GM19240 (cell line): ENCODE measurements around the gene PKD2L1.
"Not testable (repeated sequence)": the region's sequence is repeated elsewhere in the genome, so short reads cannot be mapped to it uniquely, and the experiment has no call there.

Source experiments
- DNase-seq: peaks from one replicate; pipeline ENCODE4 v3.0.0; 2011; ENCODE audit warnings: low spot score; ENCODE audit not compliant: insufficient read length

Gene PKD2L1

DNA sequence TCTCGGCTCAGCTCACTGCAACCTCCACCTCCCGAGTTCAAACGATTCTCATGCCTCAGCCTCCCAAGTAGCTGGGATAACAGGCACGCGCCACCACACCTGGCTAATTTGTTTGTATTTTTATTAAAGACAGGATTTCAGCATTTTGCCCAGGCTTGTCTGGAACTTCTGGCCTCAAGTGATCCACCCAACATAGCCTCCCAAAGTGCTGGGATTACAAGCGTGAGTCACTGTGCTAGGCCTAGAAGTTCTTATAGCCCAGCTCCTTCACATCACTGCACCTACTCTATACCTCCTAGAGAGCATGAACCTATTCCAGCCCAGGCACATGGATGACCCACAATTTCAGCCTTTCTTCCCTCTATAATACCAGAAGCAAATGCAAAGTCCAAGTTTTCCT, 42.3 kb downstream of the PKD2L1 start:
- DNase-seq, result no peak

GRCh38 chr10:100286051-100287033, 43.7 kb downstream of the PKD2L1 start, which contains the start of gene BLOC1S2:
BLOC1S2 (minus strand) TSS chr10:100286680; CDS start chr10:100286659, 21 bp downstream.
- DNase-seq, result peak; percentile 90

DNA sequence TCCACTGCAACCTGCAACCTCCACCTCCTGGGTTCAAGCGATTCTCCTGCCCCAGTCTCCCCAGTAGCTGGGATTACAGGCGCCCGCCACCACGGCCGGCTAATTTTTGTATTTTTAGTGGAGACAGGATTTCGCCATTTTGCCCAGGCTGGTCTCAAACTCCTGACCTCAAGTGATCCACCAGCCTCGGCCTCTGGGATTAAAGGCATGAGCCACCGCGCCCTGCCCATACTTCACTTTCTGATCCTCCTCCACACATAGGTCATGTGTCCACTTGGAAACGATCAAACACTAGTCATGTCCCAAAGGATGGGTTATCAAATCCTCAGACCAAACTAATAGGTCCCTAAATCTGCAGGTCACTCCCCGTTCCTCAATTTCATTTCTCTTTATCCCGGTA, 44.7 kb downstream of the PKD2L1 start:
- DNase-seq, result not testable (repeated sequence)

- DNase-seq, result no peak
Measured at GRCh38 chr10:100282907-100283306, 47.1 kb downstream of the PKD2L1 start.

- not testable (repeated sequence) for DNase-seq
Measured at GRCh38 chr10:100276971-100277370, 53.1 kb downstream of the PKD2L1 start.

DNA sequence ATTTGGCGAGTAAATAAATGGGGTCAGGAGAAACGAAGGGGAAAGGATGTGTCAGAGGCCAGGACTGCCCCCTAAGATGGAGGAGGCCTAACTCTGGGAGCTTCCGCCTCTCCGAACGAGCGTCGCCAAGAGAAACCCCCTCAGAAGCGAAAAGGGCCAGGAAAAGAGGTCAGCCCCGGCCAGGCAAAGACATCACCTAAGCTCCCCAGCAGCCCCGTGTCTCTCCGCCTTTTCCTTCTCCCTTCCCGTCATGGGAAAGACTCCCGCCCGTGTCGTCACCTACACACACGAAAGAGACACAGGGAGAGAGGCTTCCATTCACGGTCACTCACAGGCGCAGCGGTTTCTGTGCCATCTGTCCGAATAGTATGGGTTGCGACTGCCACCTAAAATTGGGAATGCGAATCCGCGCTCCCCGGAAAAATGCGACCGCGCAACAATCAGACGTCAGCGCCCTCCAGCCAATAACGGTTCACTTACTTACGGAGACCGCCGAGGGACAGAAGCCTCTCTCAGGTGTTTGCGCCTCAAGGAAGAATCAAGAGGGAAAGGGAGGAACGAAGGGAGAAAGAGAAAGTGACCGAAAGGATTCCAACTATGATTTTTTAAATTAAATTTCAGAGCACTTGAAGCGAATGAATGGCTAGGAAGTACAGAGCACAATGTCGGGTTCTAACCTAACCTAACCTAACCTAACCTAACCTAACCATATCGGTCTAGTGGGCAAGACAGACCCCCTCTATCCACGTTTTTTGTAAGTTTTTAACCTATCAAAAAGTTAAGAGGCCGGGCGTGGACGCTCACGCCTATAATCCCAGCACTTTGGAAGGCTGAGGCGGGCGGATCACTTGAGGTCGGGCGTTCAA, 62.6 kb downstream of the PKD2L1 start, which contains the start of gene CWF19L1:
Gene CWF19L1 (minus strand): TSS at position 400 of the 866 bp plus-strand sequence. CDS start 45 bp downstream, at position 355.
- DNase-seq, result peak; percentile 49

DNA sequence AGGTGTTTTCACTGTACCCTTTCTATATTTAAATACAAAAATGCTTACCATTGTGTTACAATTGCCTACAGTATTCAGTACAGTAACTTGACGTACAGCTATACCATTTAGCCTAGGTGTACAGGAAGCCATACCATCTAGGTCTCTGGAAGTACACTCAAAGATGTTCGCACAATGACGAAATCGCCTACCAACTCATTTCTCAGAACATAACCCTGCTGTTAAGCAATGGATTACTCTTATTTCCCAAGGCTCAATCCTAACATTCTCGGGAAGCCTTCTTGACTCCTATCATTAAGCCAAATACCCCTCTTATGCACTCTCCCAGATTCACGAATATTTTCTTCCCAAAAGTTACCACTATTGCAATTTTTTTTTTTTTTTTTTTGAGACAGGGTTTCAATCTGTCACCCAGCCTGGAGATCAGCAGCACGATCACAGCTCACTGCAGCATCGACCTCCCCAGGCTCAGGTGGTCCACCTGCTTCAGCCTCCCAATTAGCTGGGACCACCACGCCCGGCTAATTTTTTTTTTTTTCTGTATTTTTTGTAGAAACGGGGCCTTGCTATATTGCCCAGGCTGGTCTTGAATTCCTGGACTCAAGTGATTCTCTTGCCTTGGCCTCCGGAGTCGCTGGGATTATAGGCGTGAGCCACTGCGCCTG, 64.1 kb downstream of the PKD2L1 start:
- DNase-seq, result no peak

DNA sequence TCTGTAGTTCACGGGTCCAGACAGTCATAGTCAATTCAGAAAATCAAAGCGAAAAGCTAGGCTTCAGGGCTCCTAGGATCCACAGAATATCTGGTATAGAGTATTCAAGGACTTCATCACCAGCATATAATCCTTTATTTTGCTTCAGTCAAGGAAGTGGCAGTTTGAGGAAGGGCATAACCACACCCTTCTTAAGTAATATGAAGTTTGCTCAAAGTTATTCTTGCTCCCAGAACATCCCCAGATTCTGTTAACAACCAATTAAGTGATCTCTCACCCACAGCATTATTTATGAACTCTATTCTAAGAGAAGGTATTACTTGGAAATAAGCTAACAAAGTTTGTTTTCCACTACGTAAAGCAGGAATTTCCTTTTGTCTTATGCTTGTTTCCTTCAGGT, 75.8 kb downstream of the PKD2L1 start:
- no peak for DNase-seq

DNA sequence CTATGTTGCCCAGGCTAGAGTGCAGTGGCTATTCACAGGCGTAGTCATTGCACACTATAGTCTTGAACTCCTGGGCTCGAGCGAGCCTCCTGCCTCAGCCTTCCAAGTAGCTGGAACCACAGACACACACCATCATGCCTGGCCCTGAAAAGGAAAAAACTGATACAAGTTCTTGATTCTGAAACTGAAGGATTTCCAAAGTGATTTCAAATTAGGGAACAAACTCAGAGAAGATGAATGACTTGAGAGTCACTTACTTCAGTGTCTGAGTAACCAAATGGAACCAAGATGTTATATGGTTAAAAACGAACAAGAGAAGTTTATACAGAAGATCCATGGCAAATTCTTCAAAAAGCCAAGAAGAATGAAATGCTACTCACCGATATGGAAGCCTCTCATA, 77.0 kb downstream of the PKD2L1 start:
- no peak for DNase-seq

GRCh38 chr10:100248820-100249219, 81.2 kb downstream of the PKD2L1 start:
- no peak for DNase-seq

DNA sequence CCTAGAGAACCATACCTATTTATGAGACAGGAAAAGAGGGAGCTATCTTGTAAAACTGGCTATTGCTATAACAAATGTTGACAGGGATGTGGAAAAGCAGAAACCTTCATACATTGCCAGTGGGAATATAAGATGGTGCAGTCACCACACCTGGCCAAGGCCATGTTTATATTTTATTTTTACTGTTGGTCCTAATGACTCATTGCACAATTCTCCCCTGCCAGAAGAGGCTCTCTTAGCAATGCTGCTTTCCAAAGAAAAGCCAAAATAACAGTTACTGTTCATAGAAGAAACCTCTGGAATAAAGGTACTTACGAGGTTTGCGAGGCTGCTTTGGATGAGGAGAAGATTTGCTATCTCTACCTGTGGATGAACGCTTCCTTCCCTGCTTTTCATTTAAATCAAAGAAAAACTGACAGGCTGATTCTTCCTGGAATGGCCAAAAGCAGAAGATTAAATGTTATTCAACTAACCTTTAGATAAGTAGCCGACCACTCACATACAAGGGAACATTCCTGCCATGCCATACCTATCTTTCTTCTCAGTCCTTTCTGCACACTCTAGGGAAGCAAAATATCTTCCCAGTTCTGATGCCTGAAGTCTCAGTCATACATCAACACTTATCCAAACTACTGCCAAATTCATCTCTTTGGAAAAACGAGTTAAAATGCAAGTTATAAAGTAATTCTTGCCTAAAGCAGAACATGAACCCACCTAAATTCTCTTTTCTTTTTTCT, 84.4 kb downstream of the PKD2L1 start:
- no peak for DNase-seq

DNA sequence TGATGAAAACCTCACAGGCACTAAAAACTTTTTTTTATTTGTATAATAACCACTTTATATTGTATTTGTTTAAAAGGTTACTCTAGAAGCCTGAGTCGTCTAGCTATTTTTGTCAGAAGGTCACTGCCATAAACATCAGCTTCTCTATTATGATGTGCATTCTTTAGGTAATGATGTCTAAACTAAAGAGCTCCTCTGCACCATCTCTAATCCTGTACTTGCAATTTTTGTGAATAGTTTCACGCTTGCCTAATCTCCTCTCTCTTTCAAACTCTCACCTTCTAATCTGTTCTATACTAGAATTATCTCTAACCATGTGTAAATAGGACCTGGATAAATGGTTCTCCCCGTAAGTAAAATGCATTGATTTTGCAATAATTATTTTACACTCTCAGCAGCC, 90.2 kb downstream of the PKD2L1 start:
- no peak for DNase-seq

DNA sequence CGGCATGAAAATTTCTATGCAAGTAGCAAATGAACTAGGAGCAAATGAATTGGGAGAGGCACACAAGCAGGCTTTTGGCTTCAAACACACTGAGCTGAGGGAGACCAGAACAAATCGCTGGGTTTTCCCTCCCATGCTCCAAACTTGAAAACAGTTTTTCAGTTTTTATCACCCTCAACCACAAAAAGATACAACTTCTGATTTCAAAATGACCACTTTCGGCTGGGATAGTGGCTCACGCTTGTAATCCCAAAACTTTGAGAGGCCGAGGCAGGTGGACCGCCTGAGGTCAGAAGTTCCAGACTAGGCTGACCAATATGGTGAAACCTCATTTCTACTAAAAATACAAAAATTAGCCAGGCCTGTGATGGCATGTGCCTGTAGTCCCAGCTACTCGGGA, 91.6 kb downstream of the PKD2L1 start:
- DNase-seq, result no peak
